ENCODE measurements around the gene ADORA2B.
A peak's percentile ranks its signal among the peaks of the same experiment; 100 is the strongest.

Gene ADORA2B

GRCh38 chr17:15998031-15998562 is 53.2 kb downstream of the ADORA2B start:
- no peak for DNase-seq

DNA sequence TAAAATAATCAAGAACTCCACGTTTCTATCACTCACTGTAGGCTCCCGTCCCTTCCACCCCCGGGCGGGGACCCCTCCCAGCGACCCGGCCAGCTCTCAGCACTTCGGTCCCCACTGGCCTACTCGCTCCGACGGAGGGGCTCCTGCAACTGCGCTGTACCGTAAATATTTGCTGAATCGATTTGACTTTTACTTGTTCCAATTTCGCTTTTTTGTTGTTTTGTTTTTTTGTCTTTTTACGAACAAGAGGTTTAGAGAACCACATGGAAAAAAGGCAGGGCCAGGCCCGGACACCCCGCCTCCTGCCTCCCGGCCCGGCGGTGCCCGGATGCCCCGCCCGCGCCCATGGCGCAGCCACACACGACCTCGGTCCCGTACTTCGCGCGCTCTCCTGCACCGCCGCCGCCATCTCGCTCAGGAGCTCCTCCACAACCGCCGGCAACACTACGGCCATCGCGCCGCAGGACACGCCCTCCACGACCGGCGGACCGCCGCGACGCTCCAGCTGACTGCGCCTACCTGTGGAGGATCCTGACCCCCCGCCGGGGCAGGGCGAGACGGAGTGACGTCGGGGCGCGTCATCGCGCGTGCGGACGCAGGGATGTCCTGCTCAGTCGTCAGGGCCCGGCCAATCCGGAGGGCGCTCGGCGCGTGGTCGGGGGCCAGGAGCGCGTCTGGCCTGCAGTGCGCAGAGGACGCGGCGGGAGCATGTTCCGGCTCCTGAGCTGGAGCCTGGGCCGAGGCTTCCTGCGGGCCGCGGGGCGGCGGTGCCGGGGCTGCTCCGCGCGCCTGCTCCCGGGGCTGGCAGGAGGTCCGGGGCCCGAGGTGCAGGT is 54.4 kb downstream of the ADORA2B start, which contains the start of the genes TTC19 and ZSWIM7:
Gene TTC19, plus strand, starts transcription at position 684 of the 833 bp plus-strand sequence. Its CDS starts 25 bp downstream, at position 709.
Gene ZSWIM7, minus strand, starts transcription at position 564 of the 833 bp plus-strand sequence. Its CDS starts 110 bp downstream, at position 454.
- peak; percentile 95 for DNase-seq

GRCh38 chr17:15999974-16000827 is 55.3 kb downstream of the ADORA2B start:
- DNase-seq = peak; percentile 35

GRCh38 chr17:16001226-16001897 is 56.4 kb downstream of the ADORA2B start:
- no peak for DNase-seq

DNA sequence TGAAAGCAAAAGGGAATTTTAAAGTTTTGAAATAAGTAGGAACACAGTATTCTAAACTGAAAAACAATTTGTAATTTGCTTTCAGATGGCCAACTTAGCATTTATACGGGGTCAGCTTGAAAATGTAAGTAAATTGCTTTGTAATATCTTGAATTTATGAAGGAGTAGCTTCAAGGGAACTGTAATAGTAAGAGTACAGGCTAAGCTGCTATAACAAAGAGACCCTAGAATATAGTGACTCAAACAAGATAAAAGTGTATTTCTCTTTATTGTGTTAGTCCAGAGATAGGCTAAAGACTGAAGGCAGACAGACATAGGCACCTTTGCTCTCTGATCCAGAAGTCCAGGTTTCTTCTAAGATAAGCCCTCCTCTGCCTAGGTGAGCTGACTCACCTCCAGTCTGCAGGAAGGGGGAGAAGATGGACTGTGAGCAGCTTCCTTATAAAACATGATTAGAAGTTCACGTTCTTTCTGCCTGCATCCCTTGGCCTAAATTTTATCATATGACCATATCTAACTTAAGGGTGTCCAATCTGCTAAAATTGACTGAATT is 57.9 kb downstream of the ADORA2B start:
- no peak for DNase-seq

DNA sequence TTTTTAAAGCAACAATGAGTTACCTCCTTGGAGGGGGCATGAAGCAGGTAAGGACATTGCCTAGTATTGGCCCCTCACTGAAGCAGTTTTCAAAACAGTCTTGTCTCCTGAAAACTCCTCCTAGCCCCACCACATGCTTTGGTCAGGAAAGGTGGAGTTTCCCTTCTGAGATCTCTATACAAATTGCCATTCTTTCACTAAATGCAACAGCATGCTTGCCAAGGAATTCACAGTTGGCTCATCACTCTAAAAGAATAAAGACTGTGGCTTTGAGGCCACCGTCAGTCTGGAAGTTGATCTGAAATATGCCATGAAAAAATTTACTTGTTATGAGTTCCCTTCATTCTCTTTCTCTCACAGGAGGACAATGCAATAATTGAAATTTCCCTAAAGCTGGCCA is 58.9 kb downstream of the ADORA2B start:
- DNase-seq = no peak

DNA sequence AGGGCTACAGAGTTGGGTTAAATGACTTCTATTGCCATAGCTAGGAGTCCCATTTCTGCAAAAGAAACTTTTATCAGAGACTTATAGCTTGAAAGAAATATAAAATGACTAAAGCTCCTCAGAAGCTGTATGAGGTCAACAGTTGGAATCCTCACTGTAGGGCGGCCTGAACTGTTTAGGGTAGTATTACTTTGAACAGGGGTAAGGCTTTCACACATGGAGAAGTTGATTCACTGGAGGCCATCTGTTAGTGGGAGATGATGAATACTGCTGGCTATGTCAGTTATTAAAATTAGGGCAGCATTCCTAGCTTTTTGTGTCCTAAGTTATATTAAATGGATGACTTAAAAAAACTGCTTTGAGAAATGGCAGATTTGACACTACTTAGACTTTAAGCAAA is 60.7 kb downstream of the ADORA2B start:
- DNase-seq = no peak

DNA sequence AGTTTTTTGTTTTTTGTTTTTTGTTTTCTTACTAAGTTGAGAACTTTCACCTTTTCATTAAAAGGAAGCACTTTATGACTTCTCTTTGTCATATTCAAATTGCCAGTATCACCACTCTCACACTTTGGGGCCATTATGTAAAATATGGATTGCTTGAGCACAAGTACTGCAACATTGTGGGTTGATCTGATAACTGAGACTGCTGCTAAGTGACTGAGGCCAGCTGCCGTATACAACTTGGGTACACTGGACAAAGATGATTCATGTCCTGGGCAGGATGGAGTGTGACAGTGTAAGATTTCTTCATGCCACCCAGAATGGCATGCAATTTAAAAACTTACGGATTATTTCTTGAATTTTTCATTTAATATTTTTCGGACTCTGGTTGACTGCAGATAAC is 62.5 kb downstream of the ADORA2B start:
- DNase-seq = no peak

GRCh38 chr17:16013943-16014407 is 69.0 kb downstream of the ADORA2B start:
- DNase-seq = peak; percentile 31

- no peak for DNase-seq
These were observed 74.4 kb downstream of the ADORA2B start for GRCh38 chr17:16019347-16019746.

GRCh38 chr17:16023881-16024280 is 79.0 kb downstream of the ADORA2B start:
- no peak for DNase-seq

- DNase-seq = no peak
These were observed 80.3 kb downstream of the ADORA2B start for GRCh38 chr17:16025202-16025601.
